IMR-90 (cell line): Measurements from ENCODE around the gene GFM2. TPM values are rescaled to one million over a fixed set of nuclear protein-coding genes. Genes with fewer than 3 reads are reported as not detected.

Experiments used
- ATAC-seq: fragments of 200-7000 bp; cut with Tn5 transposase; 2 replicates; pipeline ENCODE4 v1.9.1; 2020; ENCODE audit warnings: low read depth, mild to moderate bottlenecking, moderate library complexity
- BruUV-seq: library from RNA; stranded (reverse); fragments of 400-500 nt; replicated peaks from 2 replicates; lab custom pipeline; 2021; lab: Mats Ljungman, UMichigan
- CTCF ChIA-PET: fragments of 300-600 bp; formaldehyde crosslinking; extraction: SDS; loops from one replicate; lab custom pipeline; 2021; ENCODE audit warnings: antibody characterized with exemption; lab: Yijun Ruan, JAX
- POLR2A ChIA-PET: fragments of 300-600 bp; sonication (Branson Sonifier 250); formaldehyde crosslinking; loops from one replicate; lab custom pipeline; 2022; ENCODE audit warnings: antibody characterized with exemption; ENCODE audit not compliant: unreplicated experiment; lab: Charles Lee
- DNase-seq: peaks from one replicate; pipeline ENCODE4 v3.0.0; 2013
- H2AFZ ChIP-seq: replicated peaks from 2 replicates; pipeline ENCODE3; 2013; ENCODE audit warnings: low read length, mild to moderate bottlenecking; ENCODE audit not compliant: poor library complexity
- H2AK5ac ChIP-seq: 2 replicates; pipeline ENCODE4 v1.6.1; 2013; ENCODE audit warnings: low read depth, low read length, inconsistent platforms
- H2AK9ac ChIP-seq: replicated peaks from 2 replicates; pipeline ENCODE3; 2013; ENCODE audit warnings: mild to moderate bottlenecking, low read depth, low read length, moderate library complexity; ENCODE audit not compliant: poor library complexity
- H2BK120ac ChIP-seq: 2 replicates; pipeline ENCODE4 v1.6.1; 2013; ENCODE audit warnings: low read depth, low read length, inconsistent platforms
- H2BK15ac ChIP-seq: 3 replicates; pipeline ENCODE4 v1.6.1; 2013; ENCODE audit warnings: low read depth, low read length, inconsistent platforms
- H2BK20ac ChIP-seq: 2 replicates; pipeline ENCODE4 v1.6.1; 2013; ENCODE audit warnings: low read depth, mild to moderate bottlenecking, inconsistent platforms, low read length, moderate library complexity
- H2BK5ac ChIP-seq: 2 replicates; pipeline ENCODE4 v1.6.1; 2013; ENCODE audit warnings: mild to moderate bottlenecking, low read depth, low read length, inconsistent platforms; ENCODE audit not compliant: poor library complexity, severe bottlenecking
- H3K14ac ChIP-seq: replicated peaks from 2 replicates; pipeline ENCODE4 v1.6.1; 2013; ENCODE audit warnings: low read depth, low read length, inconsistent platforms
- H3K18ac ChIP-seq: 2 replicates; pipeline ENCODE4 v1.6.1; 2013; ENCODE audit warnings: low read depth, low read length, control low read depth
- H3K23ac ChIP-seq: 2 replicates; pipeline ENCODE4 v1.6.1; 2013; ENCODE audit warnings: low read depth, low read length, inconsistent platforms
- H3K27ac ChIP-seq: 2 replicates; pipeline ENCODE4 v1.5.1; 2013; ENCODE audit warnings: mild to moderate bottlenecking, control low read depth, low read length; ENCODE audit not compliant: insufficient read depth
- H3K27me3 ChIP-seq: 2 replicates; pipeline ENCODE4 v1.6.1; 2013; ENCODE audit warnings: low read length; ENCODE audit not compliant: control insufficient read depth, insufficient read depth
- H3K36me3 ChIP-seq: 2 replicates; pipeline ENCODE4 v1.6.1; 2013; ENCODE audit warnings: low read length, mixed read lengths; ENCODE audit not compliant: control insufficient read depth, insufficient read depth
- H3K4ac ChIP-seq: 2 replicates; pipeline ENCODE4 v1.6.1; 2013; ENCODE audit warnings: low read depth, low read length, inconsistent platforms
- H3K4me1 ChIP-seq: 2 replicates; pipeline ENCODE4 v1.6.1; 2013; ENCODE audit warnings: low read length, mixed read lengths; ENCODE audit not compliant: control insufficient read depth, insufficient read depth
- H3K4me2 ChIP-seq: 2 replicates; pipeline ENCODE4 v1.6.1; 2013; ENCODE audit warnings: low read depth, mild to moderate bottlenecking, control low read depth, low read length, moderate library complexity
- H3K4me3 ChIP-seq: 2 replicates; pipeline ENCODE4 v1.5.1; 2013; ENCODE audit warnings: low read depth, mild to moderate bottlenecking, control low read depth, low read length, moderate library complexity; ENCODE audit not compliant: insufficient read depth
- H3K56ac ChIP-seq: 2 replicates; pipeline ENCODE4 v1.6.1; 2013; ENCODE audit warnings: low read length, inconsistent platforms; ENCODE audit not compliant: insufficient read depth; ENCODE audit errors: extremely low read depth
- H3K79me1 ChIP-seq, 2 experiments: 2 replicates each; pipeline ENCODE4 v1.6.1; 2013; ENCODE audit warnings: low read length in 2 of 2, inconsistent platforms in 1 of 2, low read depth in 1 of 2
- H3K9ac ChIP-seq: 2 replicates; pipeline ENCODE4 v1.6.1; 2013; ENCODE audit warnings: low read depth, low read length, control low read depth
- H3K9me1 ChIP-seq: 2 replicates; pipeline ENCODE4 v1.6.1; 2013; ENCODE audit warnings: low read length, inconsistent platforms; ENCODE audit not compliant: insufficient read depth
- H3K9me3 ChIP-seq: 2 replicates; pipeline ENCODE4 v1.6.1; 2013; ENCODE audit warnings: low read length; ENCODE audit not compliant: control insufficient read depth, insufficient read depth
- H4K20me1 ChIP-seq: 2 replicates; pipeline ENCODE4 v1.6.1; 2013; ENCODE audit warnings: low read length, inconsistent platforms; ENCODE audit not compliant: insufficient read depth
- H4K5ac ChIP-seq: 2 replicates; pipeline ENCODE4 v1.6.1; 2013; ENCODE audit warnings: mild to moderate bottlenecking, low read depth, low read length, control low read depth
- H4K8ac ChIP-seq, 2 experiments: 2 replicates each; pipeline ENCODE4 v1.6.1; 2013; ENCODE audit warnings: low read depth in 2 of 2, low read length in 2 of 2, control low read depth in 1 of 2, inconsistent platforms in 1 of 2
- H4K91ac ChIP-seq: 2 replicates; pipeline ENCODE4 v1.6.1; 2013; ENCODE audit warnings: low read depth, low read length, inconsistent platforms; ENCODE audit not compliant: insufficient read depth
- CEBPB ChIP-seq: IDR thresholded peaks from 2 replicates; pipeline ENCODE4 v1.6.1; 2012; ENCODE audit warnings: low read depth, low read length, improper control_type of control experiment
- CHD1 ChIP-seq: IDR thresholded peaks from 2 replicates; pipeline ENCODE4 v1.6.1; 2012; ENCODE audit warnings: low read depth, low read length, improper control_type of control experiment
- FOS ChIP-seq: fragments of 150-350 bp; IDR thresholded peaks from 2 replicates; pipeline ENCODE4 v1.6.1; 2016; ENCODE audit warnings: low read depth, low read length
- MAFK ChIP-seq: IDR thresholded peaks from 2 replicates; pipeline ENCODE4 v1.6.1; 2012; ENCODE audit warnings: low read depth, low read length, improper control_type of control experiment
- MAZ ChIP-seq: IDR thresholded peaks from 2 replicates; pipeline ENCODE4 v1.6.1; 2012; ENCODE audit warnings: low read depth, mild to moderate bottlenecking, low read length, improper control_type of control experiment, moderate library complexity, borderline replicate concordance
- NFE2L2 ChIP-seq: fragments of 150-350 bp; IDR thresholded peaks from 2 replicates; pipeline ENCODE4 v1.6.1; 2016; ENCODE audit warnings: low read depth, mild to moderate bottlenecking, low read length
- POLR2A ChIP-seq: IDR thresholded peaks from 2 replicates; pipeline ENCODE4 v1.6.1; 2012; ENCODE audit warnings: mild to moderate bottlenecking, low read depth, low read length
- RAD21 ChIP-seq: IDR thresholded peaks from 2 replicates; pipeline ENCODE4 v1.6.1; 2012; ENCODE audit warnings: low read length, improper control_type of control experiment
- RFX5 ChIP-seq: IDR thresholded peaks from 2 replicates; pipeline ENCODE4 v1.8.0; 2012; ENCODE audit warnings: low read depth, mild to moderate bottlenecking, low read length, moderate library complexity
- SMC3 ChIP-seq: fragments of 150-350 bp; IDR thresholded peaks from 2 replicates; pipeline ENCODE4 v1.6.1; 2016; ENCODE audit warnings: low read depth, mild to moderate bottlenecking, antibody characterized with exemption, low read length, moderate library complexity
- WGBS, 2 experiments: methylation state at CpG; one replicate each; pipeline versions ENCODE4 v1.1.5 to v1.1.7; 2013; ENCODE audit warnings: missing lambda C conversion rate in 2 of 2; ENCODE audit not compliant: insufficient read length in 1 of 2; ENCODE audit errors: extremely low coverage in 2 of 2; 5-methylcytosine and 5-hydroxymethylcytosine counted together
- dilution Hi-C: fragments of 300-500 bp; cut with HindIII; formaldehyde crosslinking; loops from one replicate; pipeline ENCODE4 v1.14.3; 2018; ENCODE audit warnings: low sequenced_read_pairs; ENCODE audit not compliant: unreplicated experiment
- in situ Hi-C: fragments of 300-500 bp; cut with MboI; formaldehyde crosslinking; loops from 3 replicates; pipeline ENCODE4 v1.14.3; 2019; ENCODE audit warnings: low sequenced_read_pairs, inconsistent platforms, mixed read lengths
- intact Hi-C: fragments of 100-400 bp; cut with micrococcal nuclease; formaldehyde crosslinking; loops from 2 replicates; pipeline ENCODE4 v1.10.0; 2022
- polyA plus RNA-seq, 3 experiments: library from polyadenylated mRNA; depleted of rRNA; stranded (reverse); fragments of >200 nt; gene quantifications; 2 replicates each; pipeline ENCODE4 v1.2.3, GENCODE V29; 2012; ENCODE audit warnings: low replicate concordance in 1 of 3
- total RNA-seq: library from RNA; depleted of rRNA; stranded (reverse); fragments of >200 nt; gene quantifications from 2 replicates; pipeline ENCODE4 v1.2.3, GENCODE V29; 2012
- TF ChIP-seq, protein P1 (sequence below): fragments of 150-350 bp; IDR thresholded peaks from 2 replicates; pipeline ENCODE4 v1.6.1; 2017; ENCODE audit warnings: mild to moderate bottlenecking, antibody characterized with exemption, low read length, low read depth
- TF ChIP-seq, protein P2 (sequence below): conservative IDR thresholded peaks from 2 replicates; pipeline ENCODE4 v1.5.1; 2012; ENCODE audit warnings: mild to moderate bottlenecking, low read depth, low read length, improper control_type of control experiment

GFM2 gene
- total and polyA plus RNA-seq, 2 of the 4 experiments (the other 2 are of a cell fraction): 23.3 to 45.7 TPM

DNA sequence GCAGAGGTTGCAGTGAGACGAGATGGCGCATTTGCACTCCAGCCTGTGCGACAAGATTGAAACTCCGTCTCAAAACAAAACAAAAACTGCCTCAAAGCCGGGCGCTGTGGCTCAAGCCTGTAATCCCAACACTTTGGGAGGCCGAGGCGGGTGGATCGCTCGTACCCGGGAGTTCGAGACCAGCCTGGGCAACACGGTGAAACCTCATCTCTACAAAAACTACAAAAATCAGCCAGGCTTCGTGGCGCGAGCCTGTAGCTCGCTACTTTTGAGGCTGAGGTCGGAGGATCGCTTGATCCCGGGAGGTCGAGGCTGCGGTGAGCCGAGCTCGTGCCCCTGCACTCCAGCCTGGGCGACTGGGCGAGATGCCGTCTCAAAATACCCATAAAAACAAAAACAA is 988 bp downstream of the GFM2 start (continued):
- TF ChIP-seq, protein P1, sequence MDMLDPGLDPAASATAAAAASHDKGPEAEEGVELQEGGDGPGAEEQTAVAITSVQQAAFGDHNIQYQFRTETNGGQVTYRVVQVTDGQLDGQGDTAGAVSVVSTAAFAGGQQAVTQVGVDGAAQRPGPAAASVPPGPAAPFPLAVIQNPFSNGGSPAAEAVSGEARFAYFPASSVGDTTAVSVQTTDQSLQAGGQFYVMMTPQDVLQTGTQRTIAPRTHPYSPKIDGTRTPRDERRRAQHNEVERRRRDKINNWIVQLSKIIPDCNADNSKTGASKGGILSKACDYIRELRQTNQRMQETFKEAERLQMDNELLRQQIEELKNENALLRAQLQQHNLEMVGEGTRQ: no peak

DNA sequence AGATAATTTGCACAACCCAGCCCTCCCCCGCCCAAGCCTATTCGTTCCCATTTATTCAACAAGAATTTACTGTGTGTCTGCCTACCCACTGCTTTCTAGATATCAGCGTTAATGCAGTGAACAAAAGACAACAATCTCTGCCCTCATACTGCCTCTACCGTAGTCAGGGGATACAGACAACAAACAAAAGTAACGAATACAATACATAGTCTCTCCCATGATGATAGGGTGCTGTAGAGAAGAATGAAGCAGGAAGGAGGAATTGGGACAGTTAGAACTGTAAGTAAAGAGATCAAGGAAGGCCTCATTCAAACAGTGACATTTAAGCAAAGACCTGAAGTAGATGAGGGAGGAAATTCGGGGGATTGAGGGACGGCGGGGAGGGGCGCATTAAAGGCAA is 1.7 kb downstream of the GFM2 start:
- no TSS peak for BruUV-seq
- no peak for DNase-seq
- no peak overlapping the region for H4K91ac ChIP-seq

More for the DNA sequence above, 1.7 kb downstream of the GFM2 start:
- intact Hi-C loops: no loop called here
- in situ Hi-C loops: loop anchor here (25.0 kb wide), 1 partner anchor 597 kb away; no protein-coding TSS in a partner anchor
- no peak overlapping the region for H3K18ac ChIP-seq
- no peak overlapping the region for H3K4ac ChIP-seq
- no peaks in the 10 kb centered on the region for H3K27me3 ChIP-seq
- H3K4me1 ChIP-seq: peaks cover 7% of the 10 kb centered on the region
- no peaks in the 10 kb centered on the region for H3K9me3 ChIP-seq
- H2BK15ac ChIP-seq: no peak overlapping the region
- no peak overlapping the region for H3K14ac ChIP-seq
- no peak overlapping the region for H2AK9ac ChIP-seq
- no peak for TF ChIP-seq MAZ
- TF ChIP-seq CEBPB: no peak
- no peak for TF ChIP-seq NFE2L2
- TF ChIP-seq, protein P2, sequence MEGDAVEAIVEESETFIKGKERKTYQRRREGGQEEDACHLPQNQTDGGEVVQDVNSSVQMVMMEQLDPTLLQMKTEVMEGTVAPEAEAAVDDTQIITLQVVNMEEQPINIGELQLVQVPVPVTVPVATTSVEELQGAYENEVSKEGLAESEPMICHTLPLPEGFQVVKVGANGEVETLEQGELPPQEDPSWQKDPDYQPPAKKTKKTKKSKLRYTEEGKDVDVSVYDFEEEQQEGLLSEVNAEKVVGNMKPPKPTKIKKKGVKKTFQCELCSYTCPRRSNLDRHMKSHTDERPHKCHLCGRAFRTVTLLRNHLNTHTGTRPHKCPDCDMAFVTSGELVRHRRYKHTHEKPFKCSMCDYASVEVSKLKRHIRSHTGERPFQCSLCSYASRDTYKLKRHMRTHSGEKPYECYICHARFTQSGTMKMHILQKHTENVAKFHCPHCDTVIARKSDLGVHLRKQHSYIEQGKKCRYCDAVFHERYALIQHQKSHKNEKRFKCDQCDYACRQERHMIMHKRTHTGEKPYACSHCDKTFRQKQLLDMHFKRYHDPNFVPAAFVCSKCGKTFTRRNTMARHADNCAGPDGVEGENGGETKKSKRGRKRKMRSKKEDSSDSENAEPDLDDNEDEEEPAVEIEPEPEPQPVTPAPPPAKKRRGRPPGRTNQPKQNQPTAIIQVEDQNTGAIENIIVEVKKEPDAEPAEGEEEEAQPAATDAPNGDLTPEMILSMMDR: no peak
- no peak for TF ChIP-seq FOS
- no peak for TF ChIP-seq RAD21
- no peak for TF ChIP-seq POLR2A
- no peak for TF ChIP-seq CHD1
- TF ChIP-seq MAFK: no peak
- TF ChIP-seq RFX5: no peak
- no peak for TF ChIP-seq SMC3
- H3K56ac ChIP-seq: no peak overlapping the region
- no peak overlapping the region for H3K27ac ChIP-seq
- no CpG with 5 or more reads among the region's 9 CpGs for WGBS, 2 experiments
- peak overlapping the region; percentile 33 for H3K4me2 ChIP-seq
- H3K36me3 ChIP-seq: 0 out of 2 replicates have a peak, but pooled peaks cover 2% of the 10 kb centered on the region
- peaks cover 20 to 46% of the 10 kb centered on the region in 2 experiments for H3K79me1 ChIP-seq
- no peak overlapping the region for H3K23ac ChIP-seq
- H4K5ac ChIP-seq: no peak overlapping the region
- no peak overlapping the region for H2AFZ ChIP-seq
- H2BK20ac ChIP-seq: no peak overlapping the region
- H3K9ac ChIP-seq: no peak overlapping the region
- POLR2A ChIA-PET: no interaction called here
- no peak for ATAC-seq
- no peak overlapping the region for H4K8ac ChIP-seq
- H2AK5ac ChIP-seq: no peak overlapping the region
- CTCF ChIA-PET: no interaction called here
- no peak overlapping the region for H2BK5ac ChIP-seq
- no peaks in the 10 kb centered on the region for H4K20me1 ChIP-seq
- dilution Hi-C loops: no loop called here
- no peaks in the 10 kb centered on the region for H3K9me1 ChIP-seq
- no peak overlapping the region for H3K4me3 ChIP-seq
- no peak overlapping the region for H2BK120ac ChIP-seq
